Measurements from ENCODE around the gene GNAQ. TPM values are rescaled to one million over a fixed set of nuclear protein-coding genes. Genes with fewer than 3 reads are reported as not detected.
"Not testable (repeated sequence)": the region's sequence is repeated elsewhere in the genome, so short reads cannot be mapped to it uniquely, and the experiment has no call there.

GNAQ gene
- total and polyA plus RNA-seq, 3 donors from 2014 or later: 23.5 to 42.9 (median 39.4) TPM

- intact Hi-C loops (cut with DNase I; ENCODE audit: low total_unique reads): no loop called here
- TF ChIP-seq POLR2A (IDR thresholded peaks at IDR 0.05) (no peak), CTCF (IDR thresholded peaks at IDR 0.05) (no peak)
These were observed 305.3 kb downstream of the GNAQ start for GRCh38 chr9:77726289-77726688.

GRCh38 chr9:77725820-77726219, 305.8 kb downstream of the GNAQ start:
- Histone ChIP-seq H3K27me3 (no peaks in the 10 kb centered on the region), H3K27ac (no peak overlapping the region), H3K9me3 (no peaks in the 10 kb centered on the region), H3K4me3 (no peak overlapping the region), H3K4me1 (peaks cover 6% of the 10 kb centered on the region), H3K36me3 (ENCODE audit: low read depth, missing control alignments) (no peaks in the 10 kb centered on the region)
- intact Hi-C loops (cut with DNase I; ENCODE audit: low total_unique reads): no loop called here
- 80 to 90% methylated on average over 6 of the region's 6 CpGs for WGBS, 2 donors
- DNase-seq: no peak
- TF ChIP-seq POLR2A (IDR thresholded peaks at IDR 0.05) (no peak), CTCF (IDR thresholded peaks at IDR 0.05) (no peak)

More at GRCh38 chr9:77726289-77726688, 305.3 kb downstream of the GNAQ start:
- Histone ChIP-seq H3K4me3 (no peak overlapping the region), H3K27me3 (no peaks in the 10 kb centered on the region), H3K36me3 (ENCODE audit: low read depth, missing control alignments) (no peaks in the 10 kb centered on the region), H3K4me1 (peaks cover 1% of the 10 kb centered on the region), H3K9me3 (no peaks in the 10 kb centered on the region), H3K27ac (no peak overlapping the region)
- DNase-seq: no peak

- intact Hi-C loops (cut with DNase I; ENCODE audit: low total_unique reads): no loop called here
- H3K36me3 ChIP-seq (ENCODE audit: low read depth, missing control alignments): no peaks in the 10 kb centered on the region
- 47 to 48% methylated on average over 2 of the region's 2 CpGs for WGBS, 2 donors
These were observed 306.4 kb downstream of the GNAQ start for GRCh38 chr9:77725046-77725694.

DNA sequence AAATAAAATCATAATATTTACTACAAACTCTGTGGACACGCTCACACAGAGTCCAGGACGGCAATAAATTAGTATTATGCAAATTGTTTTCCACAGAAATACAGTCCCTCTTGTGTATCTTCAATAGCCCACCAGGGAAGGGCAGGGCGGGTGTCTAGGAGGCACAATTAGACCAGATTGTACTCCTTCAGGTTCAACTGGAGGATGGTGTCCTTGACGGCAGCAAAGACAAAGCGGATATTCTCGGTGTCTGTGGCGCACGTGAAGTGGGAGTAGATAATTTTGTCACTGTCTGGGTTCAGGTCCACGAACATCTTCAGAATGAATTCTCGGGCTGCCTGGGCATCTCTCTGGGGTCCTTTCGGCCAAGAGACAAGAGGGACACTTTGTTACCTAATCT, 310.5 kb downstream of the GNAQ start:
- WGBS, 2 donors: 56 to 70% methylated on average over 11 of the region's 11 CpGs
- H3K4me1 ChIP-seq; H3K36me3 ChIP-seq (ENCODE audit: low read depth, missing control alignments); H3K27me3 ChIP-seq; H3K9me3 ChIP-seq; H3K4me3 ChIP-seq; DNase-seq; intact Hi-C loops (cut with DNase I; ENCODE audit: low total_unique reads); H3K27ac ChIP-seq: not testable (repeated sequence)

More at GRCh38 chr9:77725046-77725694, 306.4 kb downstream of the GNAQ start:
- no peak overlapping the region for H3K27ac ChIP-seq
- TF ChIP-seq CTCF (IDR thresholded peaks at IDR 0.05) (no peak), POLR2A (IDR thresholded peaks at IDR 0.05) (no peak)
- H3K4me3 ChIP-seq: no peak overlapping the region
- H3K27me3 ChIP-seq: no peaks in the 10 kb centered on the region
- no peak for DNase-seq
- peaks cover 9% of the 10 kb centered on the region for H3K4me1 ChIP-seq
- no peaks in the 10 kb centered on the region for H3K9me3 ChIP-seq

DNA sequence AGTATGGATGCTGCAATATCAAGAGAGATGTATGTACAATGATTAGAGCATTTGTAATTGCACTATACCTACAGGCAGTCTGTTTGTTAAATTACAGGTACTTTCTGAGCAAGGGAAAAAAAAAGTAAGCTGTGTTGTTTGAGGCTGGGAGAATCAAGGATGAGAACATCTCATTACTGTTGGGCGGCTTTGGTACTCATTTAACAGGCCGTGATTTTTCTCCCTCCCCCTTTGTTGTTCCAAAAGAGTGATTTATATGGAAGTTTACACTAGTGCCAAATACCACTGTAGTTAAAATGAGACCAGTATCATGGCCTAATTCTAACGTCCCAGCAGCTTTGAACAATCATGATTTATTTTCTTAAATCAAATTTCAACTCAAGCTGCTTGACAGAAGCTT, 312.3 kb downstream of the GNAQ start:
- TF ChIP-seq POLR2A (IDR thresholded peaks at IDR 0.05): no peak
- TF ChIP-seq CTCF (IDR thresholded peaks at IDR 0.05): no peak
- 78 to 83% methylated on average over 3 of the region's 3 CpGs for WGBS, 2 donors
- no peak overlapping the region for H3K4me3 ChIP-seq
- no peaks in the 10 kb centered on the region for H3K9me3 ChIP-seq
- intact Hi-C loops (cut with DNase I; ENCODE audit: low total_unique reads): no loop called here
- DNase-seq: no peak
- no peaks in the 10 kb centered on the region for H3K27me3 ChIP-seq
- H3K27ac ChIP-seq: no peak overlapping the region
- H3K36me3 ChIP-seq (ENCODE audit: low read depth, missing control alignments): no peaks in the 10 kb centered on the region
- peaks cover 9% of the 10 kb centered on the region for H3K4me1 ChIP-seq

DNA sequence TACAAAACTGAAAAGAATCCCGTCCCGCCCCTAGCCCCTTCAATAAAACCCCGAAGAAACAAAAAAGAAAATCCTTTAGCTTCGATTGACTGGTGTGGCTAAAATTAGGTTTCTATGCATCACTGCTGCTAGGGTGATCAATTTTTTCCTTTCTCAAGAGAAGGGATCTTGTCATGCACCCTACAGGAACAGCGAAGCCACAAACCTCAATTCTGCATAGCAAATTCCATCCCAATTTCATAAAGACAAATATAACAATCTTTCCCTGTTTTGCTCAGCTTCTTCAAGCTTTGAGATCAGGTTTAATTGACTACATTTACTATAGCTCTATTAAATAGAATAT, 313.3 kb downstream of the GNAQ start:
- H3K9me3 ChIP-seq; H3K4me3 ChIP-seq; H3K4me1 ChIP-seq; intact Hi-C loops (cut with DNase I; ENCODE audit: low total_unique reads); H3K27me3 ChIP-seq; H3K27ac ChIP-seq; DNase-seq; H3K36me3 ChIP-seq (ENCODE audit: low read depth, missing control alignments): not testable (repeated sequence)
- 73% methylated on average over 5 of the region's 5 CpGs for WGBS, 2 donors

DNA sequence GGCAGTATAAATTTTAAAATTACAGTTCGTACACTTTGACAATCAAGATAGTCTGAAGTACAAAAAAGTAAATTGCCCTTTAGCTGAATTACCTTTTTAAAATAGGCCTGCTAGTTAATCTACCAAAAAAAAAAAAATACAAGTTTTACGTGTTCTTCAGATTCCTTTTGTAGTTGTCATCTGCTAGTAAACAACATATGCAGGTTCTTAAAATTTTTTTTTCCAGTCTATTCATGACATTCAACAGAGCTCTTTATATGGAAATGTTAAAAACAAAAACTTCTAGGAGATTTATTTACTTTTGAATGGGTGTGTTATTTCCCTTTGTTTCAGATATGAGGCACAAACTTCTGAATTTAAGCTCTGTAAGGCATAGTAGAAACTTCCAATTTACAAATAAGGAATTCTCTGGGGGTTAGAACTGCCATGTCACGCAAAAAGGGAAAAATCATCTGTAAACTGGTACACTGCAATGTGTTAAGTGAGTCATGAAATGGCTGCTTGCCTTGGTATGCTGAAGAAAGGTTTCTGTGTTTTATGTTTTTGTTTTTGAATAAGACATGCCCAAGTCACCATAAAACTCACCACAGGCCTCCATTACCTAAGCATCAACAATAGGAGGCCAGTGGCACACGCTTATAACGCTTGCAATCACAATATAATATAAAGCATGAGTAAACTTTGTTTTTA, 313.9 kb downstream of the GNAQ start:
- H3K4me3 ChIP-seq; DNase-seq; intact Hi-C loops (cut with DNase I; ENCODE audit: low total_unique reads); H3K27me3 ChIP-seq; H3K9me3 ChIP-seq; H3K27ac ChIP-seq; H3K4me1 ChIP-seq; H3K36me3 ChIP-seq (ENCODE audit: low read depth, missing control alignments): not testable (repeated sequence)
- WGBS, 2 donors: 93 to 94% methylated on average over 5 of the region's 5 CpGs

Data from testis (tissue), 3 donors.